ENCODE data around the gene DCBLD2. TPM values are rescaled to one million over a fixed set of nuclear protein-coding genes. Genes with fewer than 3 reads are reported as not detected.

Gene DCBLD2
- total and polyA plus RNA-seq, 2 experiments from 2014 or later = 16.8 to 27.9 TPM

GRCh38 chr3:98930413-98930812 is 28.9 kb upstream of the DCBLD2 start:
- no peaks in the 10 kb centered on the region for H4K20me1 ChIP-seq (ENCODE audit: insufficient read depth, poor library complexity, severe bottlenecking)

GRCh38 chr3:98921957-98922356 is 20.5 kb upstream of the DCBLD2 start:
- Histone ChIP-seq H3K9me3 (ENCODE audit: low read depth) (no peaks in the 10 kb centered on the region), H3K4me1 (ENCODE audit: insufficient read depth) (no peaks in the 10 kb centered on the region), H3K9me2 (replicated peaks; ENCODE audit: insufficient read depth) (no peaks in the 10 kb centered on the region), H3K27ac (no peak overlapping the region), H4K20me1 (ENCODE audit: insufficient read depth, poor library complexity, severe bottlenecking) (no peaks in the 10 kb centered on the region), H3K36me3 (replicated peaks; ENCODE audit: insufficient read depth, low read depth) (no peaks in the 10 kb centered on the region), H3K27me3 (no peaks in the 10 kb centered on the region), H3K4me3 (no peak overlapping the region), H3K79me2 (no peaks in the 10 kb centered on the region), H2AFZ (no peak overlapping the region), H3K4me2 (no peak overlapping the region)
- no peak for DNase-seq (ENCODE audit: low spot score)
- TF ChIP-seq CTCF (IDR thresholded peaks at IDR 0.05; ENCODE audit: poor library complexity) (no peak), EZH2 (IDR thresholded peaks at IDR 0.05; ENCODE audit: borderline replicate concordance) (no peak), EZH2phosphoT487 (IDR thresholded peaks at IDR 0.05; ENCODE audit: low read depth, severe bottlenecking, unreplicated experiment) (no peak)
- 90% methylated on average over 2 of the region's 2 CpGs for WGBS (ENCODE audit: low lambda C conversion rate, missing lambda C conversion rate)

More at GRCh38 chr3:98930413-98930812, 28.9 kb upstream of the DCBLD2 start:
- no peak for DNase-seq (ENCODE audit: low spot score)
- H3K4me1 ChIP-seq (ENCODE audit: insufficient read depth) = no peaks in the 10 kb centered on the region
- H3K27me3 ChIP-seq = no peaks in the 10 kb centered on the region
- H3K27ac ChIP-seq = no peak overlapping the region
- H3K79me2 ChIP-seq = no peaks in the 10 kb centered on the region
- no peaks in the 10 kb centered on the region for H3K9me2 ChIP-seq (replicated peaks; ENCODE audit: insufficient read depth)
- H2AFZ ChIP-seq = no peak overlapping the region
- H3K36me3 ChIP-seq (replicated peaks; ENCODE audit: insufficient read depth, low read depth) = no peaks in the 10 kb centered on the region
- H3K4me3 ChIP-seq = no peak overlapping the region
- TF ChIP-seq EZH2phosphoT487 (IDR thresholded peaks at IDR 0.05; ENCODE audit: low read depth, severe bottlenecking, unreplicated experiment) (no peak), CTCF (IDR thresholded peaks at IDR 0.05; ENCODE audit: poor library complexity) (no peak), EZH2 (IDR thresholded peaks at IDR 0.05; ENCODE audit: borderline replicate concordance) (no peak)
- no peaks in the 10 kb centered on the region for H3K9me3 ChIP-seq (ENCODE audit: low read depth)
- H3K4me2 ChIP-seq = no peak overlapping the region

- no peak for TF ChIP-seq EZH2 (IDR thresholded peaks at IDR 0.05; ENCODE audit: borderline replicate concordance)
- TF ChIP-seq CTCF (IDR thresholded peaks at IDR 0.05; ENCODE audit: poor library complexity) = no peak
- no peak for TF ChIP-seq EZH2phosphoT487 (IDR thresholded peaks at IDR 0.05; ENCODE audit: low read depth, severe bottlenecking, unreplicated experiment)
- H3K4me3 ChIP-seq = no peak overlapping the region
- no peaks in the 10 kb centered on the region for H3K9me3 ChIP-seq (ENCODE audit: low read depth)
- DNase-seq (ENCODE audit: low spot score) = no peak
- 98% methylated on average over 2 of the region's 2 CpGs for WGBS (ENCODE audit: low lambda C conversion rate, missing lambda C conversion rate)
- H2AFZ ChIP-seq = no peak overlapping the region
- no peaks in the 10 kb centered on the region for H3K36me3 ChIP-seq (replicated peaks; ENCODE audit: insufficient read depth, low read depth)
- H3K4me1 ChIP-seq (ENCODE audit: insufficient read depth) = no peaks in the 10 kb centered on the region
- H3K4me2 ChIP-seq = no peak overlapping the region
- no peaks in the 10 kb centered on the region for H4K20me1 ChIP-seq (ENCODE audit: insufficient read depth, poor library complexity, severe bottlenecking)
- H3K27me3 ChIP-seq = no peaks in the 10 kb centered on the region
- no peaks in the 10 kb centered on the region for H3K79me2 ChIP-seq
- H3K27ac ChIP-seq = no peak overlapping the region
- no peaks in the 10 kb centered on the region for H3K9me2 ChIP-seq (replicated peaks; ENCODE audit: insufficient read depth)
These were observed 18.7 kb upstream of the DCBLD2 start for GRCh38 chr3:98920166-98920565.

GRCh38 chr3:98918586-98918985 is 17.1 kb upstream of the DCBLD2 start:
- no peak overlapping the region for H3K4me2 ChIP-seq
- H2AFZ ChIP-seq = no peak overlapping the region

More at GRCh38 chr3:98918586-98918985, 17.1 kb upstream of the DCBLD2 start:
- Histone ChIP-seq H3K36me3 (replicated peaks; ENCODE audit: insufficient read depth, low read depth) (no peaks in the 10 kb centered on the region), H3K4me3 (no peak overlapping the region), H3K9me3 (ENCODE audit: low read depth) (no peaks in the 10 kb centered on the region), H3K4me1 (ENCODE audit: insufficient read depth) (no peaks in the 10 kb centered on the region), H3K27me3 (no peaks in the 10 kb centered on the region), H3K27ac (no peak overlapping the region), H3K9me2 (replicated peaks; ENCODE audit: insufficient read depth) (no peaks in the 10 kb centered on the region), H4K20me1 (ENCODE audit: insufficient read depth, poor library complexity, severe bottlenecking) (no peaks in the 10 kb centered on the region), H3K79me2 (no peaks in the 10 kb centered on the region)
- TF ChIP-seq EZH2 (IDR thresholded peaks at IDR 0.05; ENCODE audit: borderline replicate concordance) (no peak), EZH2phosphoT487 (IDR thresholded peaks at IDR 0.05; ENCODE audit: low read depth, severe bottlenecking, unreplicated experiment) (no peak), CTCF (IDR thresholded peaks at IDR 0.05; ENCODE audit: poor library complexity) (no peak)
- DNase-seq (ENCODE audit: low spot score) = no peak

All from hepatocyte (in vitro differentiated cells).